Natural killer cell treated with Interleukin-12 subunit alpha and Interleukin-12 subunit beta and Interleukin-15 and Interleukin-18, amount 100 ng/mL, for 72 hours (primary cell): ENCODE data around the gene RNF227. TPM values are rescaled to one million over a fixed set of nuclear protein-coding genes. Genes with fewer than 3 reads are reported as not detected.
A peak's percentile ranks its signal among the peaks of the same experiment; 100 is the strongest.
"Not testable (repeated sequence)": the region's sequence is repeated elsewhere in the genome, so short reads cannot be mapped to it uniquely, and the experiment has no call there.

ENCODE experiments used
- ATAC-seq, 2 donors: fragments of 150-1000 bp; cut with Tn5 transposase in 1 of 2; sonication (Bioruptor Pico), chemical (Tn5 transposase) in 1 of 2; 2 replicates each; pipeline ENCODE4 v1.10.0; 2021
- DNase-seq: peaks from one replicate; pipeline ENCODE4 v3.0.0; 2022; ENCODE audit warnings: low spot score
- H3K27ac Mint-ChIP-seq, 2 donors: 1 replicate in 1 of 2; 2 replicates in 1 of 2; pipeline ENCODE4 v1.8.0; 2022; ENCODE audit warnings: mixed read lengths in 2 of 2, mild to moderate bottlenecking in 1 of 2, moderate library complexity in 1 of 2
- H3K27me3 Mint-ChIP-seq, 2 donors: 1 replicate in 1 of 2; 2 replicates in 1 of 2; pipeline ENCODE4 v1.8.0; 2022; ENCODE audit warnings: mixed read lengths in 2 of 2
- H3K36me3 Mint-ChIP-seq: one replicate; pipeline ENCODE4 v1.8.0; 2022; ENCODE audit warnings: mixed read lengths
- H3K4me1 Mint-ChIP-seq, 2 donors: 1 replicate in 1 of 2; 2 replicates in 1 of 2; pipeline ENCODE4 v1.8.0; 2022; ENCODE audit warnings: low read depth in 2 of 2, mixed read lengths in 2 of 2, mild to moderate bottlenecking in 1 of 2
- H3K4me3 Mint-ChIP-seq: one replicate; pipeline ENCODE4 v1.8.0; 2022; ENCODE audit warnings: mixed read lengths
- H3K9me3 Mint-ChIP-seq: 2 replicates; pipeline ENCODE4 v1.8.0; 2022; ENCODE audit warnings: mixed read lengths
- total RNA-seq, 2 donors: library from RNA; stranded (reverse); gene quantifications; one replicate each; pipeline ENCODE4 v1.2.3, GENCODE V29; 2022

Gene RNF227
- total RNA-seq, 2 donors from 2014 or later, result 2.5 to 4.7 TPM

- no peaks in the 10 kb centered on the region for H3K27me3 Mint-ChIP-seq
- ATAC-seq (no peak), DNase-seq (no peak)
- H3K4me1 Mint-ChIP-seq, result no peaks in the 10 kb centered on the region
- H3K36me3 Mint-ChIP-seq, result no peaks in the 10 kb centered on the region
- no peaks in the 10 kb centered on the region for H3K9me3 Mint-ChIP-seq
- H3K4me3 Mint-ChIP-seq, result no peak overlapping the region
- no peak overlapping the region for H3K27ac Mint-ChIP-seq
Observed at GRCh38 chr17:7880076-7880868, 35.8 kb downstream of the RNF227 start.

DNA sequence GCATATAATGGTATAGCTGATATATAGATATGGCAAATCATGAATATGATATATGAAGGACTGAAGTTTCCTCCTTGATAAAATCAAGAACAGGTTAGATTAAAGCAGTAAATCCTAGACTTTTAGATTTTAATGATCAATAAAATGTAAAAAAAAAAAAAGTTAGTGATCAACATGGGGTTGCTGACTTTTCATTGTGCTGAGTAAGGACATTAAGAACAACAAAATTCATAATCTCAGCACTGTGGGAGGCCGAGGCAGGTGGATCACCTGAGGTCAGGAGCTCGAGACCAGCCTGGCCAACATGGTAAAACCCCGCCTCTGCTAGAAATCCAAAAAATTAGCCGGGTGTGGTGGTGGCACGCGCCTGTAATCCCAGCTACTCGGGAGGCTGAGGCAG, 37.9 kb downstream of the RNF227 start:
- no peak overlapping the region for H3K4me3 Mint-ChIP-seq
- peaks cover 5% of the 10 kb centered on the region for H3K36me3 Mint-ChIP-seq
- H3K4me1 Mint-ChIP-seq, result no peaks in the 10 kb centered on the region
- no peak for DNase-seq
- no peaks in the 10 kb centered on the region for H3K9me3 Mint-ChIP-seq
- no peak overlapping the region for H3K27ac Mint-ChIP-seq
- no peak for ATAC-seq
- H3K27me3 Mint-ChIP-seq, result no peaks in the 10 kb centered on the region

GRCh38 chr17:7875804-7876370, 40.2 kb downstream of the RNF227 start:
- DNase-seq, result no peak
- Mint-ChIP-seq H3K27ac (no peak overlapping the region), H3K36me3 (peaks cover 5% of the 10 kb centered on the region), H3K4me3 (no peak overlapping the region), H3K27me3 (no peaks in the 10 kb centered on the region), H3K9me3 (no peaks in the 10 kb centered on the region), H3K4me1 (no peaks in the 10 kb centered on the region)
- no peak for ATAC-seq

- Mint-ChIP-seq H3K36me3 (peaks cover 5% of the 10 kb centered on the region), H3K4me1 (peaks cover 10% of the 10 kb centered on the region in 2 donors), H3K27me3 (no peaks in the 10 kb centered on the region), H3K9me3 (no peaks in the 10 kb centered on the region), H3K27ac (peak overlapping the region in 1 of 2 donors; percentile 14), H3K4me3 (no peak overlapping the region)
- DNase-seq, result no peak
- no peak for ATAC-seq
Observed at GRCh38 chr17:7873051-7873450, 43.0 kb downstream of the RNF227 start.

- peak overlapping the region; percentile 77 to 84 for H3K27ac Mint-ChIP-seq
- ATAC-seq (peak; percentile 72 to 81), DNase-seq (no peak)
- no peaks in the 10 kb centered on the region for H3K36me3 Mint-ChIP-seq
- no peaks in the 10 kb centered on the region for H3K27me3 Mint-ChIP-seq
- H3K4me1 Mint-ChIP-seq, result peaks cover 20 to 26% of the 10 kb centered on the region in 2 donors
- H3K4me3 Mint-ChIP-seq, result peak overlapping the region; percentile 71
- no peaks in the 10 kb centered on the region for H3K9me3 Mint-ChIP-seq
Observed at GRCh38 chr17:7867881-7868329, 48.2 kb downstream of the RNF227 start.

GRCh38 chr17:7864995-7865650, 51.0 kb downstream of the RNF227 start:
- H3K9me3 Mint-ChIP-seq, result no peaks in the 10 kb centered on the region
- H3K4me3 Mint-ChIP-seq, result no peak overlapping the region
- H3K27me3 Mint-ChIP-seq, result no peaks in the 10 kb centered on the region
- peaks cover 24 to 30% of the 10 kb centered on the region in 2 donors for H3K4me1 Mint-ChIP-seq
- DNase-seq, result no peak
- no peak for ATAC-seq
- no peak overlapping the region for H3K27ac Mint-ChIP-seq
- no peaks in the 10 kb centered on the region for H3K36me3 Mint-ChIP-seq

- not testable (repeated sequence) for H3K36me3 Mint-ChIP-seq, H3K9me3 Mint-ChIP-seq, H3K4me3 Mint-ChIP-seq, ATAC-seq, H3K27ac Mint-ChIP-seq, DNase-seq, H3K27me3 Mint-ChIP-seq
- H3K4me1 Mint-ChIP-seq, result peaks cover 29 to 36% of the 10 kb centered on the region in 2 donors
Observed at GRCh38 chr17:7864384-7864783, 51.7 kb downstream of the RNF227 start.

Other genes starting within 250 kb of the RNF227 start
- gene TP53, start 228.8 kb downstream of the RNF227 start, total RNA-seq, result 100 to 1,000 TPM in 1 of 2 donors, 10 to 100 TPM in 1; 98.2 to 112 TPM
- gene WRAP53, start 227.8 kb downstream of the RNF227 start, total RNA-seq, result 10 to 100 TPM; 19.4 to 48.2 TPM
- gene EFNB3, start 211.1 kb downstream of the RNF227 start, total RNA-seq, result not detected
- gene DNAH2, start 198.5 kb downstream of the RNF227 start, total RNA-seq, result under 1 TPM in 1 of 2 donors, not detected in 1; 0.10 TPM
- 10 to 100 TPM; 52.0 to 67.6 TPM for gene KDM6B, start 82.1 kb downstream of the RNF227 start, total RNA-seq
- 1 to 10 TPM; 2.4 to 2.7 TPM for gene TMEM88, start 61.2 kb downstream of the RNF227 start, total RNA-seq
- gene NAA38, start 58.7 kb downstream of the RNF227 start, total RNA-seq, result 100 to 1,000 TPM in 1 of 2 donors, 10 to 100 TPM in 1; 54.1 to 105 TPM
- 10 to 100 TPM; 11.3 to 12.9 TPM for gene CYB5D1, start 58.3 kb downstream of the RNF227 start, total RNA-seq
- gene CHD3, start 27.5 kb downstream of the RNF227 start, total RNA-seq, result 100 to 1,000 TPM; 106 to 192 TPM
- 10 to 100 TPM in 1 of 2 donors, 1 to 10 TPM in 1; 8.9 to 14.6 TPM for gene KCNAB3, start 13.6 kb upstream of the RNF227 start, total RNA-seq
- gene TRAPPC1, start 15.7 kb upstream of the RNF227 start, total RNA-seq, result 100 to 1,000 TPM; 162 to 217 TPM
- 10 to 100 TPM; 32.6 to 74.6 TPM for gene CNTROB, start 15.9 kb upstream of the RNF227 start, total RNA-seq
- not detected for gene GUCY2D, start 86.3 kb upstream of the RNF227 start, total RNA-seq
- gene ALOX15B, start 122.8 kb upstream of the RNF227 start, total RNA-seq, result not detected
- under 1 TPM in 1 of 2 donors, not detected in 1; 0.62 TPM for gene ALOX12B, start 171.4 kb upstream of the RNF227 start, total RNA-seq
- not detected for gene ALOXE3, start 202.2 kb upstream of the RNF227 start, total RNA-seq
- gene HES7, start 207.8 kb upstream of the RNF227 start, total RNA-seq, result not detected
- gene PER1, start 236.1 kb upstream of the RNF227 start, total RNA-seq, result 10 to 100 TPM; 16.9 to 42.7 TPM
- 10 to 100 TPM; 54.6 to 73.0 TPM for gene VAMP2, start 246.7 kb upstream of the RNF227 start, total RNA-seq